Cardiac muscle cell (in vitro differentiated cells and primary cell): Measurements from ENCODE around the gene MAP7D2. TPM values are rescaled to one million over a fixed set of nuclear protein-coding genes. Genes with fewer than 3 reads are reported as not detected.

Experiments
- DNase-seq, 2 donors: peaks; one replicate each; pipeline versions ENCODE4 v3.0.0 to v3.0.0-alpha.2; 2010 to 2017; ENCODE audit warnings: low read depth in 1 of 2, low spot score in 1 of 2
- H3K27ac ChIP-seq: fragments of 200-600 bp; sonication (generic); 2 replicates; pipeline ENCODE4 v1.5.1; 2016
- H3K27me3 ChIP-seq: fragments of 200-600 bp; sonication (generic); 2 replicates; pipeline ENCODE4 v1.6.0; 2016; ENCODE audit warnings: control low read depth
- H3K36me3 ChIP-seq: fragments of 200-600 bp; sonication (generic); 2 replicates; pipeline ENCODE4 v1.5.1; 2016; ENCODE audit warnings: control low read depth
- H3K4me1 ChIP-seq: fragments of 200-600 bp; sonication (generic); 2 replicates; pipeline ENCODE4 v1.8.1; 2017; ENCODE audit warnings: low read depth, mild to moderate bottlenecking, mixed run types
- H3K4me3 ChIP-seq: fragments of 200-600 bp; sonication (generic); 2 replicates; pipeline ENCODE4 v1.5.1; 2016; ENCODE audit warnings: mild to moderate bottlenecking
- H3K9me3 ChIP-seq: fragments of 200-600 bp; sonication (generic); 2 replicates; pipeline ENCODE4 v1.5.1; 2017; ENCODE audit warnings: low read depth, mild to moderate bottlenecking, control low read depth
- CTCF ChIP-seq: IDR thresholded peaks from 2 replicates; pipeline ENCODE4 v1.5.1; 2012; ENCODE audit warnings: low read depth, mild to moderate bottlenecking, low read length
- polyA plus RNA-seq: library from polyadenylated mRNA; unstranded; fragments of >200 nt; fragmentation: Nextera tagmentation; extraction: Ambion mirVana; gene quantifications from 2 replicates; pipeline ENCODE4 v1.2.1, GENCODE V29; 2016
- total RNA-seq: library from RNA; depleted of rRNA; stranded (reverse); fragments of >200 nt; gene quantifications from 2 replicates; pipeline ENCODE4 v1.2.3, GENCODE V29; 2016

Gene MAP7D2
- total and polyA plus RNA-seq, 2 experiments from 2014 or later: 0.05 to 0.36 TPM

GRCh38 chrX:20144491-20144890, 27.8 kb upstream of the MAP7D2 start:
- DNase-seq: peak in 1 of 2 donors; percentile 8
- Histone ChIP-seq H3K36me3 (no peaks in the 10 kb centered on the region), H3K4me1 (peaks cover 6% of the 10 kb centered on the region), H3K4me3 (no peak overlapping the region), H3K27me3 (no peaks in the 10 kb centered on the region), H3K9me3 (no peaks in the 10 kb centered on the region), H3K27ac (no peak overlapping the region)
- TF ChIP-seq CTCF: no peak

GRCh38 chrX:20143561-20143960, 26.9 kb upstream of the MAP7D2 start:
- H3K4me3 ChIP-seq: no peak overlapping the region
- no peaks in the 10 kb centered on the region for H3K36me3 ChIP-seq
- H3K27me3 ChIP-seq: no peaks in the 10 kb centered on the region
- H3K27ac ChIP-seq: no peak overlapping the region
- no peaks in the 10 kb centered on the region for H3K9me3 ChIP-seq
- H3K4me1 ChIP-seq: peaks cover 6% of the 10 kb centered on the region
- no peak for TF ChIP-seq CTCF
- DNase-seq: no peak

GRCh38 chrX:20143111-20143510, 26.4 kb upstream of the MAP7D2 start:
- no peaks in the 10 kb centered on the region for H3K9me3 ChIP-seq
- DNase-seq: no peak
- H3K4me3 ChIP-seq: no peak overlapping the region
- H3K36me3 ChIP-seq: no peaks in the 10 kb centered on the region
- no peak for TF ChIP-seq CTCF
- no peak overlapping the region for H3K27ac ChIP-seq
- H3K27me3 ChIP-seq: no peaks in the 10 kb centered on the region
- H3K4me1 ChIP-seq: peaks cover 6% of the 10 kb centered on the region

GRCh38 chrX:20141281-20142220, 24.8 kb upstream of the MAP7D2 start, which contains the start of gene EIF1AX:
TSS of gene EIF1AX (minus strand) at chrX:20141838. CDS start at chrX:20141640, 198 bp downstream.
- H3K27me3 ChIP-seq: no peaks in the 10 kb centered on the region
- H3K27ac ChIP-seq: peak within 1 kb of the TSS; percentile 88
- TF ChIP-seq CTCF: no peak

GRCh38 chrX:20140420-20140819, 23.7 kb upstream of the MAP7D2 start:
- Histone ChIP-seq H3K9me3 (no peaks in the 10 kb centered on the region), H3K27me3 (no peaks in the 10 kb centered on the region), H3K4me3 (peak overlapping the region; percentile 64), H3K4me1 (peaks cover 6% of the 10 kb centered on the region), H3K36me3 (peaks cover 7% of the 10 kb centered on the region), H3K27ac (no peak overlapping the region)
- no peak for TF ChIP-seq CTCF
- no peak for DNase-seq

More at GRCh38 chrX:20141281-20142220, 24.8 kb upstream of the MAP7D2 start, which contains the start of gene EIF1AX:
- Histone ChIP-seq H3K4me1 (peaks cover 6% of the 10 kb centered on the region), H3K9me3 (no peaks in the 10 kb centered on the region), H3K4me3 (peak within 1 kb of the TSS; percentile 64), H3K36me3 (peaks cover 7% of the 10 kb centered on the region)
- DNase-seq: peak; percentile 95 to 98
